NCI-H2196 treated with DMSO at 0.1 percent for 48 hours (cell line): ENCODE results near the gene TNPO2.

Experiments used
- DNase-seq: peaks from one replicate; lab custom pipeline; 2025; ENCODE audit not compliant: unreplicated experiment; lab: John Stamatoyannopoulos, UW

Gene TNPO2

GRCh38 chr19:12652219-12652618 is 71.5 kb downstream of the TNPO2 start:
- DNase-seq: no peak

- no peak for DNase-seq
Observed at GRCh38 chr19:12649941-12650340, 73.8 kb downstream of the TNPO2 start.
